ENCODE data around the gene CYB561A3.
A peak's percentile ranks its signal among the peaks of the same experiment; 100 is the strongest.
"Not testable (repeated sequence)": the region's sequence is repeated elsewhere in the genome, so short reads cannot be mapped to it uniquely, and the experiment has no call there.

CYB561A3 gene

GRCh38 chr11:61361741-61362541, at the start of gene CYB561A3, which contains the start of gene TMEM138:
Gene CYB561A3, minus strand, starts transcription at chr11:61361882. Its CDS starts 5,169 bp downstream, at chr11:61356713.
Gene TMEM138, plus strand, starts transcription at chr11:61362374. Its CDS starts 2,017 bp downstream, at chr11:61364391.
- peak; percentile 95 for DNase-seq

GRCh38 chr11:61406991-61407728, 45.5 kb upstream of the CYB561A3 start:
- DNase-seq, result no peak

GRCh38 chr11:61406067-61406466, 44.4 kb upstream of the CYB561A3 start:
- DNase-seq, result no peak

GRCh38 chr11:61404641-61405040, 43.0 kb upstream of the CYB561A3 start:
- no peak for DNase-seq

- no peak for DNase-seq
These were observed 42.4 kb upstream of the CYB561A3 start for GRCh38 chr11:61404103-61404502.

- DNase-seq, result no peak
These were observed 42.0 kb upstream of the CYB561A3 start for GRCh38 chr11:61403658-61404057.

GRCh38 chr11:61401573-61401972, 39.9 kb upstream of the CYB561A3 start:
- DNase-seq, result no peak

- DNase-seq, result no peak
These were observed 39.5 kb upstream of the CYB561A3 start for GRCh38 chr11:61401173-61401572.

GRCh38 chr11:61392981-61393595, 31.4 kb upstream of the CYB561A3 start:
- DNase-seq, result no peak

- no peak for DNase-seq
These were observed 28.5 kb upstream of the CYB561A3 start for GRCh38 chr11:61390161-61390560.

GRCh38 chr11:61384271-61385242, 22.9 kb upstream of the CYB561A3 start:
- DNase-seq, result peak; percentile 26

- DNase-seq, result not testable (repeated sequence)
These were observed 22.2 kb upstream of the CYB561A3 start for GRCh38 chr11:61383859-61384258.

- DNase-seq, result no peak
These were observed 19.2 kb upstream of the CYB561A3 start for GRCh38 chr11:61380884-61381283.

- peak; percentile 95 for DNase-seq
These were observed 17.1 kb upstream of the CYB561A3 start for GRCh38 chr11:61378713-61379313.

- DNase-seq, result peak; percentile 21
These were observed 15.9 kb upstream of the CYB561A3 start for GRCh38 chr11:61377461-61378160.

- no peak for DNase-seq
These were observed 14.1 kb upstream of the CYB561A3 start for GRCh38 chr11:61375761-61376108.

- DNase-seq, result no peak
These were observed 11.2 kb upstream of the CYB561A3 start for GRCh38 chr11:61372659-61373420.

GRCh38 chr11:61370349-61371005, 8.8 kb upstream of the CYB561A3 start:
- DNase-seq, result peak; percentile 9

GRCh38 chr11:61369372-61370348, 8.0 kb upstream of the CYB561A3 start:
- peak; percentile 92 for DNase-seq
